ENCODE data around the gene PGM1. TPM values are rescaled to one million over a fixed set of nuclear protein-coding genes. Genes with fewer than 3 reads are reported as not detected.
A peak's percentile ranks its signal among the peaks of the same experiment; 100 is the strongest.

Gene PGM1
- total RNA-seq, 2 donors from 2014 or later, result 34.1 to 36.1 TPM

- H3K27me3 Mint-ChIP-seq (ENCODE audit: low read depth), result no peaks in the 10 kb centered on the region
- no peak overlapping the region for H3K4me3 Mint-ChIP-seq
- ATAC-seq (replicated peaks in 1 of 2) (no peak), DNase-seq (no peak)
- H3K4me1 Mint-ChIP-seq (ENCODE audit: low read depth), result peaks cover 6% of the 10 kb centered on the region
- H3K9me3 Mint-ChIP-seq, result no peaks in the 10 kb centered on the region
- peaks cover 0 to 1% of the 10 kb centered on the region in 2 donors for H3K36me3 Mint-ChIP-seq (ENCODE audit: insufficient read depth in 2 of 2)
- H3K27ac Mint-ChIP-seq, result no peak overlapping the region
These were observed 14.1 kb downstream of the PGM1 start for GRCh38 chr1:63607322-63607721.

GRCh38 chr1:63611231-63611630 is 18.0 kb downstream of the PGM1 start:
- peaks cover 6% of the 10 kb centered on the region for H3K4me1 Mint-ChIP-seq (ENCODE audit: low read depth)

GRCh38 chr1:63612564-63612963 is 19.4 kb downstream of the PGM1 start:
- Mint-ChIP-seq H3K9me3 (no peaks in the 10 kb centered on the region), H3K27ac (no peak overlapping the region), H3K27me3 (ENCODE audit: low read depth) (no peaks in the 10 kb centered on the region), H3K36me3 (ENCODE audit: insufficient read depth in 2 of 2) (no peaks in the 10 kb centered on the region), H3K4me1 (ENCODE audit: low read depth) (peaks cover 6% of the 10 kb centered on the region), H3K4me3 (no peak overlapping the region)
- ATAC-seq (replicated peaks in 1 of 2) (no peak), DNase-seq (no peak)

More at GRCh38 chr1:63611231-63611630, 18.0 kb downstream of the PGM1 start:
- H3K27ac Mint-ChIP-seq, result no peak overlapping the region
- no peaks in the 10 kb centered on the region for H3K27me3 Mint-ChIP-seq (ENCODE audit: low read depth)
- no peaks in the 10 kb centered on the region for H3K36me3 Mint-ChIP-seq (ENCODE audit: insufficient read depth in 2 of 2)
- no peak overlapping the region for H3K4me3 Mint-ChIP-seq
- H3K9me3 Mint-ChIP-seq, result no peaks in the 10 kb centered on the region
- no peak for ATAC-seq (replicated peaks in 1 of 2)
- DNase-seq, result no peak

GRCh38 chr1:63612971-63613370 is 19.8 kb downstream of the PGM1 start:
- Mint-ChIP-seq H3K4me1 (ENCODE audit: low read depth) (peaks cover 6% of the 10 kb centered on the region), H3K4me3 (no peak overlapping the region), H3K9me3 (no peaks in the 10 kb centered on the region), H3K27ac (no peak overlapping the region), H3K27me3 (ENCODE audit: low read depth) (no peaks in the 10 kb centered on the region), H3K36me3 (ENCODE audit: insufficient read depth in 2 of 2) (no peaks in the 10 kb centered on the region)
- no peak for DNase-seq
- ATAC-seq (replicated peaks in 1 of 2), result no peak

GRCh38 chr1:63615768-63616420 is 22.7 kb downstream of the PGM1 start:
- ATAC-seq (replicated peaks in 1 of 2), result peak; percentile 44 to 53
- H3K4me3 Mint-ChIP-seq, result no peak overlapping the region
- H3K27ac Mint-ChIP-seq, result no peak overlapping the region
- H3K4me1 Mint-ChIP-seq (ENCODE audit: low read depth), result no peaks in the 10 kb centered on the region
- no peaks in the 10 kb centered on the region for H3K9me3 Mint-ChIP-seq
- no peaks in the 10 kb centered on the region for H3K27me3 Mint-ChIP-seq (ENCODE audit: low read depth)
- no peaks in the 10 kb centered on the region for H3K36me3 Mint-ChIP-seq (ENCODE audit: insufficient read depth in 2 of 2)
- peak; percentile 49 to 73 for DNase-seq

DNA sequence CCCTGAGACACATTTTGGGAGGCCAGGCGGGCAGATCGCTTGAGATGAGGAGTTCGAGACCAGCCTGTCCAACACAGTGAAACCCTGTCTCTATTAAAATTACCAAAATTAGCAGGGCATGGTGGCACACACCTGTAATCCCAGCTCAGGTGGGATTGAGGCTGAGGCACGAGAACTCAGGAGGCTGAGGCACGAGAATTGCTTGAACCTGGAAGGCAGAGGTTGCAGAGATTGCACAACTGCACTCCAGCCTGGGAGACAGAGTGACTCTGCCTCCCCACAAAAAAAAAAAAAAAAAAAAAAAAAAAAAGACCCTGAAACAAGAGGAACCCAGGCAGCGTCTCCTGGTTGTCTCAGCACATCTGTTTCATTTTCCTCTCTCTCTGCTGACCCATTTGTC is 24.2 kb downstream of the PGM1 start:
- ATAC-seq (replicated peaks in 1 of 2) (no peak), DNase-seq (no peak)
- Mint-ChIP-seq H3K27me3 (ENCODE audit: low read depth) (no peaks in the 10 kb centered on the region), H3K9me3 (no peaks in the 10 kb centered on the region), H3K36me3 (ENCODE audit: insufficient read depth in 2 of 2) (no peaks in the 10 kb centered on the region), H3K4me1 (ENCODE audit: low read depth) (no peaks in the 10 kb centered on the region), H3K4me3 (no peak overlapping the region), H3K27ac (no peak overlapping the region)

DNA sequence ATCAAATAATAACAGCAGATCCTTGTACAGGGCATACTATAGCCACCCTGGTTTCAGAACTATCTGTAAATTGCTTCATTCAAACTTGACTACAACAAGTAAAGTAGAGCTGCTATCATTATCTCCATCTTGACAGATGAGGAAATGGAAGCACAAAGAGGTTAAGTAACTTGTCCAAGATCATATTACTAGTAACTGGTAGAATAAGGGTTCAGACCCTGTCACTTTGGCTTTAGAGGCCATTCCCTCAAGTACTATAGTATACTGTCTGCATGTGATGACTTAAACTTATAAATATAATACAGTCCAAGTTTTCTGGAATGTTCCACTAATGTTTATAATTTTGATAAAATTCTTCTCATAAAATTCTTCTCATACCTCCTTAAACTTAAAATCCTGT is 24.8 kb downstream of the PGM1 start:
- no peaks in the 10 kb centered on the region for H3K9me3 Mint-ChIP-seq
- no peak for DNase-seq
- H3K4me3 Mint-ChIP-seq, result no peak overlapping the region
- ATAC-seq (replicated peaks in 1 of 2), result no peak
- no peaks in the 10 kb centered on the region for H3K36me3 Mint-ChIP-seq (ENCODE audit: insufficient read depth in 2 of 2)
- H3K4me1 Mint-ChIP-seq (ENCODE audit: low read depth), result no peaks in the 10 kb centered on the region
- no peaks in the 10 kb centered on the region for H3K27me3 Mint-ChIP-seq (ENCODE audit: low read depth)
- peak overlapping the region; percentile 15 for H3K27ac Mint-ChIP-seq

- H3K9me3 Mint-ChIP-seq, result no peaks in the 10 kb centered on the region
- no peaks in the 10 kb centered on the region for H3K27me3 Mint-ChIP-seq (ENCODE audit: low read depth)
- H3K4me3 Mint-ChIP-seq, result no peak overlapping the region
- no peaks in the 10 kb centered on the region for H3K36me3 Mint-ChIP-seq (ENCODE audit: insufficient read depth in 2 of 2)
- no peak for DNase-seq
- no peak for ATAC-seq (replicated peaks in 1 of 2)
- no peaks in the 10 kb centered on the region for H3K4me1 Mint-ChIP-seq (ENCODE audit: low read depth)
- no peak overlapping the region for H3K27ac Mint-ChIP-seq
These were observed 26.3 kb downstream of the PGM1 start for GRCh38 chr1:63619558-63619957.

GRCh38 chr1:63620671-63621070 is 27.5 kb downstream of the PGM1 start:
- H3K36me3 Mint-ChIP-seq (ENCODE audit: insufficient read depth in 2 of 2), result no peaks in the 10 kb centered on the region
- no peaks in the 10 kb centered on the region for H3K27me3 Mint-ChIP-seq (ENCODE audit: low read depth)
- DNase-seq (no peak), ATAC-seq (replicated peaks in 1 of 2) (no peak)
- H3K27ac Mint-ChIP-seq, result no peak overlapping the region
- no peaks in the 10 kb centered on the region for H3K9me3 Mint-ChIP-seq
- no peak overlapping the region for H3K4me3 Mint-ChIP-seq
- no peaks in the 10 kb centered on the region for H3K4me1 Mint-ChIP-seq (ENCODE audit: low read depth)

GRCh38 chr1:63621075-63621474 is 27.9 kb downstream of the PGM1 start:
- DNase-seq (no peak), ATAC-seq (replicated peaks in 1 of 2) (no peak)
- Mint-ChIP-seq H3K4me1 (ENCODE audit: low read depth) (no peaks in the 10 kb centered on the region), H3K27ac (no peak overlapping the region), H3K36me3 (ENCODE audit: insufficient read depth in 2 of 2) (no peaks in the 10 kb centered on the region), H3K27me3 (ENCODE audit: low read depth) (no peaks in the 10 kb centered on the region), H3K4me3 (no peak overlapping the region), H3K9me3 (no peaks in the 10 kb centered on the region)

GRCh38 chr1:63621698-63622097 is 28.5 kb downstream of the PGM1 start:
- H3K9me3 Mint-ChIP-seq, result no peaks in the 10 kb centered on the region

GRCh38 chr1:63622849-63623566 is 29.8 kb downstream of the PGM1 start:
- H3K27ac Mint-ChIP-seq, result no peak overlapping the region
- no peak for ATAC-seq (replicated peaks in 1 of 2)
- DNase-seq, result no peak

More at GRCh38 chr1:63621698-63622097, 28.5 kb downstream of the PGM1 start:
- Mint-ChIP-seq H3K27me3 (ENCODE audit: low read depth) (no peaks in the 10 kb centered on the region), H3K27ac (no peak overlapping the region), H3K4me1 (ENCODE audit: low read depth) (peaks cover 5% of the 10 kb centered on the region), H3K36me3 (ENCODE audit: insufficient read depth in 2 of 2) (no peaks in the 10 kb centered on the region), H3K4me3 (no peak overlapping the region)
- DNase-seq, result no peak
- no peak for ATAC-seq (replicated peaks in 1 of 2)

DNA sequence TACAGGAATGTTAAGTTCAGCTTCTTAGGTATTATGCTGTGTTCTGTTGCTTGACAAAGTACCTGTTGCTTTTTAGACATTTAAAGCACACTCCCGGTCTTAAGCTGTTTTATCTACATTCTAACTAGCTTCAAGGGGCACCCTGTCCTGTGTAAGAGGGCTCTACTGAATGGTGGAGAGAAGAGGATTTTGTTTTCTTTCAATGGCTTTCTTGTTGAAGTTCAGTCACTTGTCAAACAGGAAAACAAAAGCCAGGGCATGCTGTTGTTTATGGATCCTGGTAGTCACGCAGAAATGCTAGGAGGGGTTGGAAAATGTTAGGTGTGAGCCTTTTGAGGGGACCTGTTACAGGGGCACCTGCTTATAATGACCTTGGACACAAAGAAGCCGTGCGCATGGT is 30.7 kb downstream of the PGM1 start:
- H3K27ac Mint-ChIP-seq, result no peak overlapping the region
- H3K27me3 Mint-ChIP-seq (ENCODE audit: low read depth), result no peaks in the 10 kb centered on the region
- peaks cover 5% of the 10 kb centered on the region for H3K4me1 Mint-ChIP-seq (ENCODE audit: low read depth)
- H3K9me3 Mint-ChIP-seq, result no peaks in the 10 kb centered on the region
- DNase-seq, result no peak
- no peak for ATAC-seq (replicated peaks in 1 of 2)
- no peak overlapping the region for H3K4me3 Mint-ChIP-seq
- H3K36me3 Mint-ChIP-seq (ENCODE audit: insufficient read depth in 2 of 2), result peaks cover 0 to 2% of the 10 kb centered on the region in 2 donors

More at GRCh38 chr1:63622849-63623566, 29.8 kb downstream of the PGM1 start:
- H3K4me3 Mint-ChIP-seq, result no peak overlapping the region
- no peaks in the 10 kb centered on the region for H3K9me3 Mint-ChIP-seq
- peaks cover 5% of the 10 kb centered on the region for H3K4me1 Mint-ChIP-seq (ENCODE audit: low read depth)
- H3K36me3 Mint-ChIP-seq (ENCODE audit: insufficient read depth in 2 of 2), result no peaks in the 10 kb centered on the region
- no peaks in the 10 kb centered on the region for H3K27me3 Mint-ChIP-seq (ENCODE audit: low read depth)

GRCh38 chr1:63624911-63625310 is 31.7 kb downstream of the PGM1 start:
- peaks cover 0 to 2% of the 10 kb centered on the region in 2 donors for H3K36me3 Mint-ChIP-seq (ENCODE audit: insufficient read depth in 2 of 2)
- no peaks in the 10 kb centered on the region for H3K9me3 Mint-ChIP-seq
- peaks cover 5% of the 10 kb centered on the region for H3K4me1 Mint-ChIP-seq (ENCODE audit: low read depth)
- DNase-seq (no peak), ATAC-seq (replicated peaks in 1 of 2) (no peak)
- no peak overlapping the region for H3K27ac Mint-ChIP-seq
- H3K27me3 Mint-ChIP-seq (ENCODE audit: low read depth), result no peaks in the 10 kb centered on the region
- no peak overlapping the region for H3K4me3 Mint-ChIP-seq

Measured in activated T-cell treated with anti-CD3 and anti-CD28 coated beads, Interleukin-2, amount 50 U/mL, for 72 hours (primary cell).